Adrenal gland (tissue), 5 donors: ENCODE data around the gene SLC39A1.

ENCODE experiments used
- POLR2A ChIP-seq, 2 donors: fragments of 450-650 bp; IDR thresholded peaks; one replicate each; pipeline ENCODE4 v1.6.1; 2017; ENCODE audit warnings: antibody characterized with exemption in 2 of 2, mild to moderate bottlenecking in 2 of 2, moderate library complexity in 1 of 2
- TF ChIP-seq, protein P1 (sequence below), 6 experiments: fragments of 450-650 bp in 4 of 6; fragments of 200-600 bp in 2 of 6; sonication (generic) in 1 of 6; IDR thresholded peaks; 1 replicate in 5 of 6; 2 replicates in 1 of 6; pipeline versions ENCODE4 v1.5.1 to v1.8.0; 2016 to 2021; ENCODE audit warnings: antibody characterized with exemption in 6 of 6, mild to moderate bottlenecking in 2 of 6, moderate library complexity in 1 of 6
- donor health status: DM: no; HTN: no; CAD: no.

GRCh38 chr1:153967107-153967999 is 4.0 kb upstream of the SLC39A1 start, which contains the start of gene CREB3L4:
- TF ChIP-seq, protein P1, sequence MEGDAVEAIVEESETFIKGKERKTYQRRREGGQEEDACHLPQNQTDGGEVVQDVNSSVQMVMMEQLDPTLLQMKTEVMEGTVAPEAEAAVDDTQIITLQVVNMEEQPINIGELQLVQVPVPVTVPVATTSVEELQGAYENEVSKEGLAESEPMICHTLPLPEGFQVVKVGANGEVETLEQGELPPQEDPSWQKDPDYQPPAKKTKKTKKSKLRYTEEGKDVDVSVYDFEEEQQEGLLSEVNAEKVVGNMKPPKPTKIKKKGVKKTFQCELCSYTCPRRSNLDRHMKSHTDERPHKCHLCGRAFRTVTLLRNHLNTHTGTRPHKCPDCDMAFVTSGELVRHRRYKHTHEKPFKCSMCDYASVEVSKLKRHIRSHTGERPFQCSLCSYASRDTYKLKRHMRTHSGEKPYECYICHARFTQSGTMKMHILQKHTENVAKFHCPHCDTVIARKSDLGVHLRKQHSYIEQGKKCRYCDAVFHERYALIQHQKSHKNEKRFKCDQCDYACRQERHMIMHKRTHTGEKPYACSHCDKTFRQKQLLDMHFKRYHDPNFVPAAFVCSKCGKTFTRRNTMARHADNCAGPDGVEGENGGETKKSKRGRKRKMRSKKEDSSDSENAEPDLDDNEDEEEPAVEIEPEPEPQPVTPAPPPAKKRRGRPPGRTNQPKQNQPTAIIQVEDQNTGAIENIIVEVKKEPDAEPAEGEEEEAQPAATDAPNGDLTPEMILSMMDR (IDR thresholded peaks at IDR 0.05): peak in 2 of 6 experiments; percentile 23 to 35
- TF ChIP-seq POLR2A (IDR thresholded peaks at IDR 0.05): peak; percentile 60 to 97
